HG02840 (cell line): Measurements from ENCODE around the gene EPHA4.

Source experiments
- ATAC-seq: cut with Tn5 transposase; IDR thresholded peaks from one replicate; pipeline ENCODE4 v1.9.1; 2021; ENCODE audit warnings: mild to moderate bottlenecking, moderate library complexity, moderate number of reproducible peaks; ENCODE audit not compliant: unreplicated experiment, low FRiP score

The EPHA4 gene

GRCh38 chr2:221420245-221420644 is 151.9 kb downstream of the EPHA4 start:
- no peak for ATAC-seq

GRCh38 chr2:221415789-221416188 is 156.3 kb downstream of the EPHA4 start:
- no peak for ATAC-seq

GRCh38 chr2:221412978-221413377 is 159.1 kb downstream of the EPHA4 start:
- no peak for ATAC-seq

- no peak for ATAC-seq
Measured at GRCh38 chr2:221410487-221410886, 161.6 kb downstream of the EPHA4 start.

- no peak for ATAC-seq
Measured at GRCh38 chr2:221407765-221408164, 164.3 kb downstream of the EPHA4 start.

GRCh38 chr2:221405521-221405920 is 166.6 kb downstream of the EPHA4 start:
- ATAC-seq = no peak

- ATAC-seq = no peak
Measured at GRCh38 chr2:221402072-221402471, 170.0 kb downstream of the EPHA4 start.

GRCh38 chr2:221400411-221400810 is 171.7 kb downstream of the EPHA4 start:
- no peak for ATAC-seq

- ATAC-seq = no peak
Measured at GRCh38 chr2:221399183-221399582, 172.9 kb downstream of the EPHA4 start.

- ATAC-seq = no peak
Measured at GRCh38 chr2:221397187-221397586, 174.9 kb downstream of the EPHA4 start.

- no peak for ATAC-seq
Measured at GRCh38 chr2:221392228-221392881, 179.7 kb downstream of the EPHA4 start.

- ATAC-seq = no peak
Measured at GRCh38 chr2:221390878-221391277, 181.2 kb downstream of the EPHA4 start.

- ATAC-seq = no peak
Measured at GRCh38 chr2:221389904-221390303, 182.2 kb downstream of the EPHA4 start.

- ATAC-seq = no peak
Measured at GRCh38 chr2:221389421-221389820, 182.7 kb downstream of the EPHA4 start.

- ATAC-seq = no peak
Measured at GRCh38 chr2:221388891-221389290, 183.2 kb downstream of the EPHA4 start.

GRCh38 chr2:221385716-221386115 is 186.4 kb downstream of the EPHA4 start:
- ATAC-seq = no peak

- no peak for ATAC-seq
Measured at GRCh38 chr2:221381928-221382488, 190.1 kb downstream of the EPHA4 start.

- no peak for ATAC-seq
Measured at GRCh38 chr2:221380686-221381085, 191.4 kb downstream of the EPHA4 start.

- ATAC-seq = no peak
Measured at GRCh38 chr2:221380062-221380461, 192.0 kb downstream of the EPHA4 start.

- no peak for ATAC-seq
Measured at GRCh38 chr2:221377597-221377996, 194.5 kb downstream of the EPHA4 start.

- ATAC-seq = no peak
Measured at GRCh38 chr2:221377066-221377465, 195.0 kb downstream of the EPHA4 start.

- ATAC-seq = no peak
Measured at GRCh38 chr2:221374234-221374633, 197.9 kb downstream of the EPHA4 start.
